Activated CD4-positive, alpha-beta T cell treated with anti-CD3 and anti-CD28 coated beads, Interleukin-10, Interleukin-2, amounts not matched to agents 100 ng/mL and 50 ng/mL, durations not matched to agents 16 hours and 8 hours (primary cell): Measurements from ENCODE around the gene DLGAP3.
"Not testable (repeated sequence)": the region's sequence is repeated elsewhere in the genome, so short reads cannot be mapped to it uniquely, and the experiment has no call there.

Experiments used
- DNase-seq: peaks from one replicate; pipeline ENCODE4 v3.0.0-alpha.2; 2020

The DLGAP3 gene

DNA sequence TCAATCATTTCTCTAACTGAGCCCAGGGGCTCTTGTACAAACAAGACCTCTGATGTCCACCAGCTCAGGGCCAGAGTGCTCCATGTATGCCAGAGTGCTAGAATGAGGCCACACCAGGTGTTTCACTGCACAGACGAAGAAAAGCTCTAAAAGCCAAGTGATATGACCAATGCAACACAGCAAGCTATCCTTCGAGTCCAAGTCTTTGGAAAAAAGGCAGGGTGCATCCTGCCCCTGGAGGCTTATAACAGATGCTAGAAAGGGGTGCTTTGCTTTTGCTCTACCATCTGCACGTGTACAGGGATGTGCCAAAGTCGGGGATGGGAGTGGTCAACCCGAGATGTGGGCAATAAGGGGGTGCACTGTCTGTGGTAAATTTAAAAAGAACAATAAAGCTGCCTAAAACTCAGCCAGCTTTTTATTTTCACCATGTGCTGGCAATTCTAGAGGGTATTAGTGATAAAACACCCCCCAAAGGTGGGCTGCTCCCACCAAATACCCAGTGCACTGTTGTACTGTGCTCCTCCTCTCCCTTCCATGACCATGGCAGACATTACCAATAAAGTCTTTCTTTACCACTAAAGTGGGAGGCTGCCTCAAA is 102.0 kb downstream of the DLGAP3 start:
- DNase-seq, result no peak

DNA sequence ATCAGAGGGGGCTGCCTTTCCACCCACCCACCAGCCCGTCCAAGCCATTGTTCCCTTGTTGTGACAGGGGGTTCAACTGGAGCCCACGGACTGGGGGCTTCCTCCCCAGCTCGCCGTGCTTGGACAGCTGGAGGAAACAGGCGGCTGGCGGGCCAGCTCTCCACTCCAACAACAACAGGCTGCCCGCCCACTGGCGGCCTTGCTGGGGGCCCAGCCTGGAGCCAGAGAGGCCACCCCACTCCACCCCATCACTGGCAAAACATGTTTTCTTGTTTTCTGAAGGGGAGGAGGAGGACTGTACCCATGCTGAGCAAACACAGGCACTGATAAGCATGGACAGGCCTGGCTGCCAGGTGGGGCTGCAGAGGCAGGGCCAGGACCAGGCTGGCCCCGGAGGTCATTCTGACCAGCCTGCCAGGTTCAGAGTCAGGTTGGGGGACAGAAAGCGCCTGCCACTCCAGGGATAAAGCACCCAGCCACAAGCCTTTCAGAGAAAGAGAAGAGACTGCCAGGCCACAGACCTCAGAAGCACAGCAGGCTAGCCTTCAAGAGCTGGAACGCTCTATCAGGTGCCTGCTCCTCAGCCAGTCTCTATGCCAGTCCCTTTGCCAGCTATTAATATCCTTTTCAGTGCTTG is 103.9 kb downstream of the DLGAP3 start:
- DNase-seq, result no peak

DNA sequence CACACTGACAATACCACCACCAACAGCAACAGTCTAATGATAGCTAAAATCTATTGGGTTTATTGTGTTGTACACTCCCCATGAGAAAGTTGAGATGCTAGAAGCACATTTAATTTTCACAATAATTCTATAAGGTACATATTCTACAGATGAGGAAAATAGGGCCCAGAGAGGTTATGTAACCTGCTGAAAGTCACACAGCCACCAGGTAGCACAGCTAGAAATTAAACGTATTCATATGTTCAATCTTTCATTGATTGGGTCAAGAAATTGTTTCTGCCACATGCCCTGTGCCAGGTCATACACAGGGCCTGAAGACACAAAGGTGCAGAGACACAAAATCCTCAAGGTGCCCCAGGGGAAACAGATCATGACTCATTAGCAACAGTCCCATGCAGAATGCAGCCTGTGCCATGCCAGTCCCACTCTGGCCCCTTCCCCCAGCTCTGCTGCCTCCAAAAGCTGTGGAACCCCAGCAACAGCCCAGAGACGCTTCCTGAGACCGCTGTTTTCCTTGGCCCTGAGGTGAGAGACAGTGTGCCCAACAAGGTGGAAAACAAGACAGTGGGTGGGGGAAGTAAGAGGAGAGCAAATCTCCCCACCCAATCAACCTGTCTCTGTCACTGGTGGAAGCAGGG is 104.5 kb downstream of the DLGAP3 start:
- DNase-seq, result no peak

- no peak for DNase-seq
These were observed 107.2 kb downstream of the DLGAP3 start for GRCh38 chr1:34822202-34822601.

DNA sequence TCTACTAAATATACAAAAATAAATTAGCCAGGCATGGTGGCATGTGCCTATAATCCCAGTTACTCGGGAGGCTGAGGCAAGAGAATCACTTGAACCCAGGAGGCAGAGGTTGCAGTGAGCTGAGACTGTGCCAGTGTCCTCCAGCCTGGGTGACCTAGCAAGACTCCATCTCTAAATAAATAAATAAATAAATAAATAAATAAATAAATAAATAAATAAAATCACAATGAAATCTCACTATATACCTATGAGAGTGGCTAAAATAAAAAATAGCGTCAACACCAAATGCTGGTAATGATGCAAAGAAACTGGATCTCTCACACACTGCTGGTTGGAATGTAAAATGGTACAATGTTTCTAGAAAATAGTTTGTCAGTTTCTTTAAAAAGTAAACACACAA is 110.6 kb downstream of the DLGAP3 start:
- DNase-seq, result not testable (repeated sequence)

- DNase-seq, result no peak
These were observed 112.7 kb downstream of the DLGAP3 start for GRCh38 chr1:34816778-34817177.

- no peak for DNase-seq
These were observed 113.1 kb downstream of the DLGAP3 start for GRCh38 chr1:34816332-34816731.
